Effector memory CD4-positive, alpha-beta T cell (primary cell): ENCODE data around the gene IMPDH1.
A peak's percentile ranks its signal among the peaks of the same experiment; 100 is the strongest.

Experiments used
- DNase-seq, 3 donors: peaks; one replicate each; pipeline ENCODE4 v3.0.0-alpha.2; 2020
- H3K27ac ChIP-seq: 2 replicates; pipeline ENCODE4 v1.7.0; 2013; ENCODE audit warnings: mild to moderate bottlenecking, low read length, moderate library complexity; ENCODE audit not compliant: insufficient read depth, poor library complexity, severe bottlenecking
- H3K27me3 ChIP-seq: replicated peaks from 2 replicates; pipeline ENCODE4 v1.7.0; 2013; ENCODE audit warnings: mild to moderate bottlenecking, low read length; ENCODE audit not compliant: insufficient read depth, control insufficient read depth, poor library complexity, severe bottlenecking
- H3K36me3 ChIP-seq: 2 replicates; pipeline ENCODE4 v1.7.0; 2013; ENCODE audit warnings: mild to moderate bottlenecking, low read length, moderate library complexity; ENCODE audit not compliant: control insufficient read depth, insufficient read depth
- H3K4me1 ChIP-seq: 2 replicates; pipeline ENCODE4 v1.7.0; 2013; ENCODE audit warnings: low read length, mild to moderate bottlenecking; ENCODE audit not compliant: control insufficient read depth, insufficient read depth, poor library complexity, severe bottlenecking
- H3K4me3 ChIP-seq: 2 replicates; pipeline ENCODE4 v1.7.0; 2013; ENCODE audit warnings: low read length, low read depth, mild to moderate bottlenecking; ENCODE audit not compliant: insufficient read depth, poor library complexity, severe bottlenecking
- H3K9me3 ChIP-seq: 2 replicates; pipeline ENCODE4 v1.7.0; 2013; ENCODE audit warnings: mild to moderate bottlenecking, low read length, moderate library complexity; ENCODE audit not compliant: control insufficient read depth

The IMPDH1 gene

DNA sequence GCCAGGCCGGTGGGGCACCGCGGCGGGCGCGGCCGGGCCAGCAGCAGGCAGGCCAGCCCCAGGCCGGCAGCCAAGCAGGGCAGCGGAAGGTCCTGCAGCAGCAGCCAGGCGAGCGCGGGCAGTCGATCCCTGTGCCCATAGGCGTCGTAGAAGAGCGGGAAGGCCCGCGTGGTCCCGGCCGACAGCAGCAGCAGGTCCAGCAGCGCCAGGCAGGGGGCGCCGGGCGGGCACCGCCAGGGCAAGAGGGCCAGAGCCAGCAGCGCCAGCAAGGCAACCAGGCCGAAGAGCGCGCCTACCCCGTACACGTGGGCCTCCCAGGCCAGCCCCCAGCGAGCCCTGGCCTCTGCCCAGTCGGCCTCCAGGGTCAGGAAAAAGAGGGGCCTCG is 57.6 kb downstream of the IMPDH1 start:
- Histone ChIP-seq H3K9me3 (no peaks in the 10 kb centered on the region), H3K36me3 (no peaks in the 10 kb centered on the region), H3K27me3 (peaks cover 14% of the 10 kb centered on the region), H3K27ac (no peak overlapping the region), H3K4me1 (peaks cover 11% of the 10 kb centered on the region), H3K4me3 (no peak overlapping the region)
- DNase-seq, result no peak

GRCh38 chr7:128351296-128352152 is 58.3 kb downstream of the IMPDH1 start:
- no peak overlapping the region for H3K27ac ChIP-seq
- H3K36me3 ChIP-seq, result no peaks in the 10 kb centered on the region
- peaks cover 14% of the 10 kb centered on the region for H3K27me3 ChIP-seq
- no peaks in the 10 kb centered on the region for H3K9me3 ChIP-seq
- DNase-seq, result no peak
- peaks cover 11% of the 10 kb centered on the region for H3K4me1 ChIP-seq
- peak overlapping the region; percentile 25 for H3K4me3 ChIP-seq

- Histone ChIP-seq H3K27me3 (peaks cover 14% of the 10 kb centered on the region), H3K27ac (no peak overlapping the region)
- no peak for DNase-seq
Observed at GRCh38 chr7:128350708-128351295, 59.0 kb downstream of the IMPDH1 start.

DNA sequence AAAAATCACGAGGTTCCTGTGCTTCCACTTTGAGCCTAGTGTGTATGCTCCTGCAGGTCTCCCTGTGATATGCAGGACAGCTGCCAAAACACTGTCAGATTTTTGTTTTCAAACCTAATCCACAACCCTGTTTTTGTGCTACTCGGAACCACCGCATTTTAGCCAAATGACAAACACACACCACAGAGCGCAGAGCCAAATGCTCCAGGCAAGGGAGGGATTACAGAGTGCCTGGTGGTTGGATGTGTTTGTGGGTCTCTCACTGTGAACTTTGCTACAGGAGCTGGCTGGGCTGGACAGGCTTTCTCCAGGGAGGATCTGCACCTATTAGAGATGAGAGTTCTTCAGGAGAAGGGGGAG is 60.3 kb downstream of the IMPDH1 start:
- no peaks in the 10 kb centered on the region for H3K36me3 ChIP-seq
- H3K4me1 ChIP-seq, result peaks cover 11% of the 10 kb centered on the region
- H3K27ac ChIP-seq, result no peak overlapping the region
- H3K27me3 ChIP-seq, result peaks cover 14% of the 10 kb centered on the region
- no peak overlapping the region for H3K4me3 ChIP-seq
- no peak for DNase-seq
- H3K9me3 ChIP-seq, result no peaks in the 10 kb centered on the region

More at GRCh38 chr7:128350708-128351295, 59.0 kb downstream of the IMPDH1 start:
- no peak overlapping the region for H3K4me3 ChIP-seq
- H3K4me1 ChIP-seq, result peaks cover 11% of the 10 kb centered on the region
- H3K36me3 ChIP-seq, result no peaks in the 10 kb centered on the region
- H3K9me3 ChIP-seq, result no peaks in the 10 kb centered on the region

DNA sequence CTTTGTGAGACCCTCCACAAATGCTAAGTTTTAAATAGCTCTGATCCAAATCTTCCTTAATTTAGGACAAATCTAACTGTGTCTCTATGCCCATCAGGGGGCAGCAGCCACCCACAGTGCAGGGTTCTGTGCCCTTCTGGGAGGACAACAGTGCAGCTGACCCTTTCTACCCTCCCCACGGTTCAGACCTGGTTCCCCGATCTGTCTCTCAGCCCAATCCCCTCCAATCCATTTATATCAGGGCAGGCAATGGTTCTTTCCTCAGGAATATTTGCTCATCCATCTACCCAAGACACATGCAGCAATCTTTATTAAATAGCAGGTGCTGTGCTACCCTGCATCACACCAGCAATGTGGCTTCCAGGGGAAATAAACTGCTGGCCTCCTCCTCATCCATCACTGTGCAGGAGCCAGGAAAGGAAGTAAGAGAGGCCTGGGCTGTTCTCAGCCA is 62.1 kb downstream of the IMPDH1 start:
- DNase-seq, result peak in 1 of 3 donors; percentile 34
- H3K4me3 ChIP-seq, result no peak overlapping the region

DNA sequence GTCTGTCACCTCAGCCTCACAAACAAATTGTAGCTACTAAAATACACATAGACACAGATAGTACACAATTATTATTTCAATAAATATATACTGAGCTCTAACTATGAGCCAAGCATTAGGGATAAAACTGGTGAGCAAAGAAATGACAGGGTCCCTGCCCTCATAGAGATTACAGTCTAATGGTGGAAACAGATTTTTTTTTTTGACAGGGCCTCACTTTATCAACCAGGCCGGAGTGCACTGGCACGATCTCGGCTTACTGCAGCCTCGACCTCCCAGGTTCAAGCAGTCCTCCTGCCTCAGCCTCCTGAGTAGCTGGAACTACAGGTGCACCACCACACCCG is 65.4 kb downstream of the IMPDH1 start:
- no peak for DNase-seq
- Histone ChIP-seq H3K4me3 (no peak overlapping the region), H3K27me3 (no peaks in the 10 kb centered on the region), H3K9me3 (no peaks in the 10 kb centered on the region), H3K36me3 (peaks cover 4% of the 10 kb centered on the region), H3K27ac (no peak overlapping the region), H3K4me1 (peaks cover 14% of the 10 kb centered on the region)

More for the DNA sequence above, 62.1 kb downstream of the IMPDH1 start:
- H3K36me3 ChIP-seq, result no peaks in the 10 kb centered on the region
- H3K27ac ChIP-seq, result no peak overlapping the region
- H3K9me3 ChIP-seq, result no peaks in the 10 kb centered on the region
- peaks cover 12% of the 10 kb centered on the region for H3K27me3 ChIP-seq
- H3K4me1 ChIP-seq, result peaks cover 16% of the 10 kb centered on the region

GRCh38 chr7:128343554-128344430 is 66.0 kb downstream of the IMPDH1 start, which contains the start of gene RBM28:
TSS of gene RBM28 (minus strand) at chr7:128343908. CDS start at chr7:128343793, 115 bp downstream.
- peaks cover 4% of the 10 kb centered on the region for H3K36me3 ChIP-seq
- H3K4me3 ChIP-seq, result peak within 1 kb of the TSS; percentile 84
- no peaks in the 10 kb centered on the region for H3K27me3 ChIP-seq
- H3K27ac ChIP-seq, result peak within 1 kb of the TSS; percentile 85
- peaks cover 14% of the 10 kb centered on the region for H3K4me1 ChIP-seq
- no peaks in the 10 kb centered on the region for H3K9me3 ChIP-seq
- peak; percentile 68 to 79 (median 77) for DNase-seq
